ENCODE results near the gene BTBD9.

Gene BTBD9

DNA sequence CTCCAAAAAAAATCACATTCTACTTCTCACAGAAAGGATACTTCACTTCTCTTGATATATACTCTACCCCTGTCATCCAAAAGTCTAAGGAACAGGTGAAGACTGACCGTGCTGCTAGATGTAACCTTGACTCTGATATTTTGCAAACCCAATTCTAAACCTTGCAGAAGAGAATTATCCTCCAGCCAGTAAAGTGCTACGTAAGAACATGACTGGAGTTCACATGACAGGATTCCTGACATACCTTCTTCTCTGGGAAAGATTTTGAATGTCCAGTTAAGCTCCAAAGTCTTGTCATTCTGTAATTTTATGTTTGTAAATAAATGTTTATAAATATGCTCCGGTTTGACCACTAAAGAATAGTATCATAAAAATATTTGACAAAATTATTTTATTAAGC is 35.8 kb downstream of the BTBD9 start:
- DNase-seq: peak; percentile 4
- no peak overlapping the region for H3K9ac ChIP-seq (ENCODE audit: low read length)
- no peak overlapping the region for H3K23ac ChIP-seq (ENCODE audit: low read length)
- no peak overlapping the region for H2BK120ac ChIP-seq (ENCODE audit: low read depth, low read length)
- no peaks in the 10 kb centered on the region for H3K36me3 ChIP-seq (ENCODE audit: control insufficient read depth, insufficient read depth, low read length)
- H3K4me3 ChIP-seq (ENCODE audit: low read length): no peak overlapping the region
- no peak overlapping the region for H3K18ac ChIP-seq (ENCODE audit: low read length)
- no peak overlapping the region for H2BK15ac ChIP-seq (replicated peaks; ENCODE audit: low read depth)
- no peak overlapping the region for H2AK5ac ChIP-seq (ENCODE audit: low read length)
- H3K79me1 ChIP-seq (ENCODE audit: low read length): no peaks in the 10 kb centered on the region
- WGBS (ENCODE audit: extremely low coverage, insufficient coverage, low lambda C conversion rate): no CpG with 5 or more reads among the region's 3 CpGs
- no peak overlapping the region for H3K27ac ChIP-seq (ENCODE audit: low read depth, low read length)
- no peak overlapping the region for H3K56ac ChIP-seq (ENCODE audit: low read length)
- no peak overlapping the region for H3K4ac ChIP-seq (ENCODE audit: low read depth, low read length)
- no peak overlapping the region for H3K4me2 ChIP-seq (ENCODE audit: low read length)
- H4K5ac ChIP-seq (ENCODE audit: low read length): no peak overlapping the region
- no peaks in the 10 kb centered on the region for H3K27me3 ChIP-seq (ENCODE audit: insufficient read depth, low read length, poor library complexity)
- H2BK5ac ChIP-seq (ENCODE audit: low read length): no peak overlapping the region
- no peaks in the 10 kb centered on the region for H3K79me2 ChIP-seq (ENCODE audit: control insufficient read depth, insufficient read depth, low read length)
- H3K4me1 ChIP-seq (ENCODE audit: control insufficient read depth, low read depth, low read length): no peaks in the 10 kb centered on the region
- H4K8ac ChIP-seq (ENCODE audit: low read depth, low read length): no peak overlapping the region

GRCh38 chr6:38603496-38603895 is 36.2 kb downstream of the BTBD9 start:
- Histone ChIP-seq H3K56ac (ENCODE audit: low read length) (no peak overlapping the region), H3K4me3 (ENCODE audit: low read length) (no peak overlapping the region), H3K18ac (ENCODE audit: low read length) (no peak overlapping the region), H3K79me1 (ENCODE audit: low read length) (no peaks in the 10 kb centered on the region), H3K79me2 (ENCODE audit: control insufficient read depth, insufficient read depth, low read length) (no peaks in the 10 kb centered on the region), H2BK15ac (replicated peaks; ENCODE audit: low read depth) (no peak overlapping the region), H2BK120ac (ENCODE audit: low read depth, low read length) (no peak overlapping the region), H3K4me2 (ENCODE audit: low read length) (no peak overlapping the region), H3K4ac (ENCODE audit: low read depth, low read length) (no peak overlapping the region), H2BK5ac (ENCODE audit: low read length) (no peak overlapping the region), H2AK5ac (ENCODE audit: low read length) (no peak overlapping the region), H3K27ac (ENCODE audit: low read depth, low read length) (no peak overlapping the region), H3K23ac (ENCODE audit: low read length) (no peak overlapping the region), H3K4me1 (ENCODE audit: control insufficient read depth, low read depth, low read length) (no peaks in the 10 kb centered on the region), H4K5ac (ENCODE audit: low read length) (no peak overlapping the region), H3K9ac (ENCODE audit: low read length) (no peak overlapping the region), H3K36me3 (ENCODE audit: control insufficient read depth, insufficient read depth, low read length) (no peaks in the 10 kb centered on the region), H4K8ac (ENCODE audit: low read depth, low read length) (no peak overlapping the region), H3K27me3 (ENCODE audit: insufficient read depth, low read length, poor library complexity) (no peaks in the 10 kb centered on the region)
- no peak for DNase-seq
- WGBS (ENCODE audit: extremely low coverage, insufficient coverage, low lambda C conversion rate): no CpG with 5 or more reads among the region's 2 CpGs

DNA sequence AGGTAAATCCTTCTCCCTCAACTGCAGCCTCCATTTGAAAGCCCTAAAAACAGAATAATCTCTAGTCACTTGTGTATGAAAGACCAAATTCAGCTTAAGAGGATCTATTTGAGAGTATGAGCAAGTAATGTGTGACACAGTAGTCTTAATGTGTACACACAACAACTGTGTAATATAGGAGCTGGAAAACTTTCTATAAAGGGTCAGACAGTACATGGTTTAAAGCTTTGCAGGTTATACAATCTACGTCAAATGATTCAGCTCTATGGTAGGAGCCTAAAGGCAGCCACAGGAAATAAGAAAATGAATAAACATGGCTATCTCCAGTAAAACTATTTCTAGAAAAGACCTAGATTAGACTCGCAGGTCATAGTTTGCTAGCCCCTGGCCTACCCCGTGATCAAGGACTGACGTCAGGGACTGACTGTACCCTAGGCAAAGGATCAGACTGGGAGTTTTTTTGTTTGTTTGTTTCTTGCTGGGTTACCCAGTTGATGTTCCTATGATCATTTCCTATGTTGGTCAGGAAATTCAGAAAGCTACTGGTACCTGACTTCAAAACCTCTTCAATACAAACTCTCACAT is 39.7 kb downstream of the BTBD9 start:
- WGBS (ENCODE audit: extremely low coverage, insufficient coverage, low lambda C conversion rate): no CpG with 5 or more reads among the region's 4 CpGs
- H3K23ac ChIP-seq (ENCODE audit: low read length): no peak overlapping the region

DNA sequence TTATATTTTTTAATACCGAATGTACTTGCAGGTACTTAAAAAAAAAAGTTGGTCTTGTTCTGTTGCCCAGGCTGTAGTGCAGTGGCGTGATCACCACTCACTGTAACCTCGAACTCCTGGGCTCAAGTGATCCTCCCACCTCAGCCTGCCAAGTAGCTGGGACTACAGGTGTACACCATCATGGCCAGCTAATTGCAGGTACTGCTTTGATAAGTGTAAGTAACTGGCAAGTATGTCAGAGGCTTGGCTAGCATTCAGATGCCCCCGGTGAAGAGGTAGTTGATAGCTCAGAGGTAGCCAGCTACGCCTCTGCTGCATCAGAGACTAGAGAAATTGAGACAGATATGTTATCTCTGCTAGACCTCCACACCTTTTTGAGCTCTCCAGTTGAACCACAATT is 40.5 kb downstream of the BTBD9 start:
- Histone ChIP-seq H4K5ac (ENCODE audit: low read length) (no peak overlapping the region), H3K56ac (ENCODE audit: low read length) (no peak overlapping the region), H3K4me2 (ENCODE audit: low read length) (no peak overlapping the region), H2AK5ac (ENCODE audit: low read length) (no peak overlapping the region), H2BK5ac (ENCODE audit: low read length) (no peak overlapping the region), H3K9ac (ENCODE audit: low read length) (no peak overlapping the region), H2BK120ac (ENCODE audit: low read depth, low read length) (no peak overlapping the region), H2BK15ac (replicated peaks; ENCODE audit: low read depth) (no peak overlapping the region), H3K36me3 (ENCODE audit: control insufficient read depth, insufficient read depth, low read length) (no peaks in the 10 kb centered on the region), H3K18ac (ENCODE audit: low read length) (no peak overlapping the region), H3K27ac (ENCODE audit: low read depth, low read length) (no peak overlapping the region), H3K4ac (ENCODE audit: low read depth, low read length) (no peak overlapping the region), H3K4me3 (ENCODE audit: low read length) (no peak overlapping the region), H3K79me1 (ENCODE audit: low read length) (no peaks in the 10 kb centered on the region), H3K27me3 (ENCODE audit: insufficient read depth, low read length, poor library complexity) (no peaks in the 10 kb centered on the region), H3K79me2 (ENCODE audit: control insufficient read depth, insufficient read depth, low read length) (no peaks in the 10 kb centered on the region), H3K4me1 (ENCODE audit: control insufficient read depth, low read depth, low read length) (no peaks in the 10 kb centered on the region), H4K8ac (ENCODE audit: low read depth, low read length) (no peak overlapping the region), H3K23ac (ENCODE audit: low read length) (no peak overlapping the region)
- no CpG with 5 or more reads among the region's 5 CpGs for WGBS (ENCODE audit: extremely low coverage, insufficient coverage, low lambda C conversion rate)
- no peak for DNase-seq

More for the DNA sequence above, 39.7 kb downstream of the BTBD9 start:
- H3K9ac ChIP-seq (ENCODE audit: low read length): no peak overlapping the region
- H2BK5ac ChIP-seq (ENCODE audit: low read length): no peak overlapping the region
- no peak overlapping the region for H2BK120ac ChIP-seq (ENCODE audit: low read depth, low read length)
- no peak overlapping the region for H3K56ac ChIP-seq (ENCODE audit: low read length)
- H3K36me3 ChIP-seq (ENCODE audit: control insufficient read depth, insufficient read depth, low read length): no peaks in the 10 kb centered on the region
- no peak overlapping the region for H4K5ac ChIP-seq (ENCODE audit: low read length)
- no peak overlapping the region for H4K8ac ChIP-seq (ENCODE audit: low read depth, low read length)
- no peak overlapping the region for H3K4me2 ChIP-seq (ENCODE audit: low read length)
- no peak overlapping the region for H3K27ac ChIP-seq (ENCODE audit: low read depth, low read length)
- H2AK5ac ChIP-seq (ENCODE audit: low read length): no peak overlapping the region
- H3K79me2 ChIP-seq (ENCODE audit: control insufficient read depth, insufficient read depth, low read length): no peaks in the 10 kb centered on the region
- no peak overlapping the region for H3K4ac ChIP-seq (ENCODE audit: low read depth, low read length)
- no peaks in the 10 kb centered on the region for H3K79me1 ChIP-seq (ENCODE audit: low read length)
- no peaks in the 10 kb centered on the region for H3K27me3 ChIP-seq (ENCODE audit: insufficient read depth, low read length, poor library complexity)
- H3K18ac ChIP-seq (ENCODE audit: low read length): no peak overlapping the region
- no peak overlapping the region for H2BK15ac ChIP-seq (replicated peaks; ENCODE audit: low read depth)
- no peak for DNase-seq
- no peak overlapping the region for H3K4me3 ChIP-seq (ENCODE audit: low read length)
- no peaks in the 10 kb centered on the region for H3K4me1 ChIP-seq (ENCODE audit: control insufficient read depth, low read depth, low read length)

- Histone ChIP-seq H3K36me3 (ENCODE audit: control insufficient read depth, insufficient read depth, low read length) (no peaks in the 10 kb centered on the region), H2AK5ac (ENCODE audit: low read length) (no peak overlapping the region), H2BK5ac (ENCODE audit: low read length) (no peak overlapping the region), H3K27me3 (ENCODE audit: insufficient read depth, low read length, poor library complexity) (no peaks in the 10 kb centered on the region), H4K8ac (ENCODE audit: low read depth, low read length) (no peak overlapping the region), H2BK120ac (ENCODE audit: low read depth, low read length) (no peak overlapping the region), H4K5ac (ENCODE audit: low read length) (no peak overlapping the region), H3K4me3 (ENCODE audit: low read length) (no peak overlapping the region), H3K79me1 (ENCODE audit: low read length) (no peaks in the 10 kb centered on the region), H3K27ac (ENCODE audit: low read depth, low read length) (no peak overlapping the region), H3K4me2 (ENCODE audit: low read length) (no peak overlapping the region), H3K9ac (ENCODE audit: low read length) (no peak overlapping the region), H3K18ac (ENCODE audit: low read length) (no peak overlapping the region), H3K4ac (ENCODE audit: low read depth, low read length) (no peak overlapping the region), H3K79me2 (ENCODE audit: control insufficient read depth, insufficient read depth, low read length) (no peaks in the 10 kb centered on the region), H3K56ac (ENCODE audit: low read length) (no peak overlapping the region), H3K23ac (ENCODE audit: low read length) (no peak overlapping the region), H2BK15ac (replicated peaks; ENCODE audit: low read depth) (no peak overlapping the region), H3K4me1 (ENCODE audit: control insufficient read depth, low read depth, low read length) (no peaks in the 10 kb centered on the region)
- no CpG with 5 or more reads among the region's 3 CpGs for WGBS (ENCODE audit: extremely low coverage, insufficient coverage, low lambda C conversion rate)
- DNase-seq: no peak
These were observed 45.6 kb downstream of the BTBD9 start for GRCh38 chr6:38593998-38594665.

GRCh38 chr6:38593409-38593808 is 46.3 kb downstream of the BTBD9 start:
- Histone ChIP-seq H2BK5ac (ENCODE audit: low read length) (no peak overlapping the region), H3K23ac (ENCODE audit: low read length) (no peak overlapping the region), H4K8ac (ENCODE audit: low read depth, low read length) (no peak overlapping the region), H2BK120ac (ENCODE audit: low read depth, low read length) (no peak overlapping the region), H3K18ac (ENCODE audit: low read length) (no peak overlapping the region), H3K4me3 (ENCODE audit: low read length) (no peak overlapping the region), H3K79me2 (ENCODE audit: control insufficient read depth, insufficient read depth, low read length) (no peaks in the 10 kb centered on the region), H3K4me1 (ENCODE audit: control insufficient read depth, low read depth, low read length) (no peaks in the 10 kb centered on the region), H3K4me2 (ENCODE audit: low read length) (no peak overlapping the region), H3K79me1 (ENCODE audit: low read length) (no peaks in the 10 kb centered on the region), H3K27me3 (ENCODE audit: insufficient read depth, low read length, poor library complexity) (no peaks in the 10 kb centered on the region), H2BK15ac (replicated peaks; ENCODE audit: low read depth) (no peak overlapping the region), H3K27ac (ENCODE audit: low read depth, low read length) (no peak overlapping the region), H4K5ac (ENCODE audit: low read length) (no peak overlapping the region), H2AK5ac (ENCODE audit: low read length) (no peak overlapping the region), H3K56ac (ENCODE audit: low read length) (no peak overlapping the region), H3K36me3 (ENCODE audit: control insufficient read depth, insufficient read depth, low read length) (no peaks in the 10 kb centered on the region), H3K9ac (ENCODE audit: low read length) (no peak overlapping the region), H3K4ac (ENCODE audit: low read depth, low read length) (no peak overlapping the region)
- DNase-seq: no peak
